CD4-positive, alpha-beta T cell treated with Interleukin-17A for 1 hour (primary cell): Measurements from ENCODE around the gene CRADD.
"Not testable (repeated sequence)": the region's sequence is repeated elsewhere in the genome, so short reads cannot be mapped to it uniquely, and the experiment has no call there.

Source experiments
- DNase-seq: peaks from one replicate; pipeline ENCODE4 v3.0.0-alpha.2; 2020

The CRADD gene

GRCh38 chr12:93788853-93789252 lies 111.7 kb downstream of the CRADD start:
- DNase-seq: no peak

GRCh38 chr12:93789767-93790166 lies 112.6 kb downstream of the CRADD start:
- DNase-seq: no peak

GRCh38 chr12:93790472-93791152 lies 113.4 kb downstream of the CRADD start:
- no peak for DNase-seq

GRCh38 chr12:93793007-93793406 lies 115.8 kb downstream of the CRADD start:
- no peak for DNase-seq

GRCh38 chr12:93793983-93794382 lies 116.8 kb downstream of the CRADD start:
- no peak for DNase-seq

- no peak for DNase-seq
Measured at GRCh38 chr12:93794738-93795137, 117.6 kb downstream of the CRADD start.

GRCh38 chr12:93795352-93795751 lies 118.2 kb downstream of the CRADD start:
- DNase-seq: no peak

- no peak for DNase-seq
Measured at GRCh38 chr12:93796729-93797128, 119.6 kb downstream of the CRADD start.

GRCh38 chr12:93798279-93799151 lies 121.3 kb downstream of the CRADD start:
- DNase-seq: no peak

GRCh38 chr12:93801666-93802065 lies 124.5 kb downstream of the CRADD start:
- not testable (repeated sequence) for DNase-seq

GRCh38 chr12:93802293-93802692 lies 125.1 kb downstream of the CRADD start:
- no peak for DNase-seq

GRCh38 chr12:93802698-93803423 lies 125.7 kb downstream of the CRADD start:
- DNase-seq: no peak

GRCh38 chr12:93803424-93803807 lies 126.2 kb downstream of the CRADD start:
- no peak for DNase-seq

GRCh38 chr12:93804392-93805179 lies 127.4 kb downstream of the CRADD start:
- no peak for DNase-seq

GRCh38 chr12:93805736-93806141 lies 128.6 kb downstream of the CRADD start:
- DNase-seq: no peak

GRCh38 chr12:93807354-93807753 lies 130.2 kb downstream of the CRADD start:
- no peak for DNase-seq

GRCh38 chr12:93808169-93808899 lies 131.2 kb downstream of the CRADD start:
- DNase-seq: no peak

GRCh38 chr12:93812626-93813025 lies 135.5 kb downstream of the CRADD start:
- DNase-seq: no peak

GRCh38 chr12:93813186-93813585 lies 136.0 kb downstream of the CRADD start:
- DNase-seq: no peak

GRCh38 chr12:93813972-93814821 lies 137.0 kb downstream of the CRADD start:
- no peak for DNase-seq

GRCh38 chr12:93818488-93819049 lies 141.4 kb downstream of the CRADD start:
- DNase-seq: no peak
